GM21390 (cell line): ENCODE measurements around the gene GLT1D1.
A peak's percentile ranks its signal among the peaks of the same experiment; 100 is the strongest.

Experiments
- ATAC-seq: cut with Tn5 transposase; IDR thresholded peaks from one replicate; pipeline ENCODE4 v1.9.1; 2021; ENCODE audit not compliant: unreplicated experiment

GLT1D1 gene

DNA sequence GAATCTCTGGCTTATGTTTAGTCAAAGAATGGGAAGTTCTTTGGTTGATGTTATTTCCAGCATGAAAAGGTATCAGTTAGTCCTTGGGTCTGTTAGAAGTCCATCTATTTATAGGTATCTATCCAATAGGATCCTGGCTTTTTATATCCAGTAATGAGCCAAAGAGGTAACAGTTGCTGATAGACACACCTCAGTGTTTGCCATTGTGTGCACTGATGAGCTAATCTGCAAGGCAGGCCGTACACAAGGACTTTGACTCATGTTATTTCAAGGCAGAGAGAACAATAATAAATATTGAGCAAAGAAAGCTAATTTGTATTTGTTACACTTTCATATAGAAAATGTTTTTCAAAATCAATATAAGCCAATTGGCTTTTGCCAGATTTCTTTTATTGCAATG, 56.4 kb downstream of the GLT1D1 start:
- ATAC-seq: no peak

DNA sequence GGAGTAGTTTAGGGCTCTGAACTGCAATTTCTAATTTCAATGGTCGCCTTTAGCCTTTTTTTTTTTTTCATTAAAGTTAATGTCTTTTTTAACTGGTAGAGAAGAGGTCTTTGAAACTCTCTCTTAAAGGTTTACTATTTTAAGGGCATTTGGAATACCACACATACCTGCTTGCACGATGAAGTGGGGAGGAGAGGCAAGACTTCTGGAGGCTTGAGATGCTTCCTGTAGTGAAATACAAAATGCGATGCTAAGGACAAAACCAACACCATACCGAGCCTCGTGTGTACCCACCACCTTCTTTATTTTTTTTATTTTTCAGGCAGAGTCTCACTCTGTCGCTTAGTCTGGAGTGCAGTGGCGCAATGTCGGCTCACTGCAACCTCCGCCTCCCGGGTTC, 57.4 kb downstream of the GLT1D1 start:
- ATAC-seq: no peak

DNA sequence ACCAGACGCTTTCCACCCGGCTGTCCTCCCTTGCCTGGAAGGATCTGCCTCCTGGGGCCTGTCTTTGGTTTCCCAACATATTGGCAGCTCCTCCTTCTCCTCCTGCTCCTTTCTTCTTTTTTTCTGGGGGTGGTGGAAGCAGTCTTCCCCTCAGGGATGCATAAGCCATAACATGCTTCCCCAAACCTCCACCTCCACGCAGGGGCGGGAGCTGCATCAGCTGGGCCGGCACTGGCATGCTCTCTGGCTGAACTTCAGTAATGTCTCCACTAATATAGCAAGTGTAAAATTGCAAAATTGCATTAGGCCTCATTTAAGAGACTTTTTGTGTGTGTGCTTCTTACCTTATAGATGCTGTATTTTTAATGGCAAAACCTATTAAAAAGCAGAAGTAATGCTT, 58.6 kb downstream of the GLT1D1 start:
- ATAC-seq: no peak

GRCh38 chr12:128914908-128915563, 61.8 kb downstream of the GLT1D1 start:
- ATAC-seq: peak; percentile 92

GRCh38 chr12:128916425-128916824, 63.1 kb downstream of the GLT1D1 start:
- ATAC-seq: no peak

- ATAC-seq: no peak
Observed at GRCh38 chr12:128918481-128919260, 65.4 kb downstream of the GLT1D1 start.

GRCh38 chr12:128920468-128920867, 67.2 kb downstream of the GLT1D1 start:
- ATAC-seq: no peak

DNA sequence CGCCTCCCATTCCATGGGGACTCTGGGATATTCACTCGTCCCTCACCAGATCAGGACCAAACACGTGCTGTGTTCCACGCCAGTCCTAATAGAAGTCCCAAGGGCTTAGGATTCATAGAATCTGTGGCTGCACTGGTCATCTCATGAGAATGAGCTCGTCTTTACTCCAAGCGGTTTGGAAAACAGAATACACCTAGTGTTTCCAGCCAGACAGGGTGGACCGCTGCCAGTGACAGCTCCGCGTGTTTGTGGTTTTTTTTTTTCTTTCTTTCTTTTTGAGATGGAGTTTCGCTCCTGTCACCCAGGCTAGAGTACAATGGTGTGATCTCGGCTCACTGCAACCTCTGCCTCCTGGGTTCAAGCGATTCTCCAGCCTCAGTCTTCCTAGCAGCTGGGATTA, 75.1 kb downstream of the GLT1D1 start:
- ATAC-seq: no peak

- ATAC-seq: no peak
Observed at GRCh38 chr12:128929057-128929456, 75.8 kb downstream of the GLT1D1 start.

- ATAC-seq: no peak
Observed at GRCh38 chr12:128930606-128931005, 77.3 kb downstream of the GLT1D1 start.

GRCh38 chr12:128932521-128932920, 79.2 kb downstream of the GLT1D1 start:
- no peak for ATAC-seq

- ATAC-seq: no peak
Observed at GRCh38 chr12:128933039-128933438, 79.8 kb downstream of the GLT1D1 start.

GRCh38 chr12:128933926-128934325, 80.6 kb downstream of the GLT1D1 start:
- ATAC-seq: no peak

GRCh38 chr12:128938886-128939285, 85.6 kb downstream of the GLT1D1 start:
- ATAC-seq: no peak

DNA sequence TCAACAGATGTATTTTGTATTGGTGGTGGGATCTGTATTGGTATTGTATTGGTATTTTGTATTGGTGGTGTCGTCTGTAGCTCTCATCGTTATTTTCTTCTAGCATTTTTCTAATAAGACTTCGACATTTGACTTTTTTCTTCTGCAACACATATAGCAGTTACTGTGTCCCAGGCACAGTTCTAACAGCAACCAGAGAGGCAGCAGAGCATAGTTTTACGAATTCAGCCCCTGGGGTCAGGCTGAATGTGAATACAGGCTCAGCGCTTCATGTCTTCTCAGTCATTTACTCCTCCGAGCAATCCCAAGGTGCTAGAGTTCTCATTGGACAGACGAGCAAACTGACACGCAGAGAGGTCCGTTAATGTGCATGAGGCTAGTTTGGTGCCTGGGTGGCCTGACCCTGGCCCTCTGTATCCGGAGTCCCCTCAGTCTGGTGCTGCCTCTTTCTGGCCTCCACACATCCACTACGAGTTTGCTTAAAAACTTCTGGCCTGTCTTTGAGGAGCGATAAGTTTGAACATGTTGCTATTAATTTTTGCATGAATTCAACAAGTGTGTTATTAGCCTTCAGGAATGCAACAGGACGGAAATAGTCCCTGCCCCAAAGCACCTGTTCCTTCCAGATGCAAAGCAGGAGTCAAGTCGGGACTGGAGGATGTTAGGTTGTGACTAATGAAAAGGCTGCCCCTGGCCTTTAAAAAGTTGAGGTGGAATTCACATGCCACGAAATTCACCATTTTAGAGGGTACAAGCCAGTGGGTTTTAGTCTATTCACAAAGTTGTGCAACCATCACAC, 87.0 kb downstream of the GLT1D1 start:
- ATAC-seq: no peak

DNA sequence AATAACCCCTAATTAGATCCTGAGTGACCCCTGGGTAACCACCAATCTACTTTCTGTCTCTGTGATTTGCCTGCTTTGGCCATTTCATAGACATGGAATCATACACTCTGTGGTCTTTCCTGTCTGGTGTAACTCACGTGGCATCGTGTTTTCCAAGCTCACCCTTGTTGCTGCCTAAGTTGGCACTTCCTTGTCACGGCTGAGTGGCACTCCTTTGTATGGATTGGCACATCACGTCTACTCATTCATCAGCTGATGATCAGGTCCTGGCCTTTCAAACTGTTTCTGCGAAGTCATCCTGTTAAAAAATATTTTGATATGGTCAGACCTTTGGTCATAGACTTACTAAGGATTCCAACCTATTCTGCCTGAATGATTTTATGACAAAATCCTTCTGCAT, 87.7 kb downstream of the GLT1D1 start:
- ATAC-seq: no peak

DNA sequence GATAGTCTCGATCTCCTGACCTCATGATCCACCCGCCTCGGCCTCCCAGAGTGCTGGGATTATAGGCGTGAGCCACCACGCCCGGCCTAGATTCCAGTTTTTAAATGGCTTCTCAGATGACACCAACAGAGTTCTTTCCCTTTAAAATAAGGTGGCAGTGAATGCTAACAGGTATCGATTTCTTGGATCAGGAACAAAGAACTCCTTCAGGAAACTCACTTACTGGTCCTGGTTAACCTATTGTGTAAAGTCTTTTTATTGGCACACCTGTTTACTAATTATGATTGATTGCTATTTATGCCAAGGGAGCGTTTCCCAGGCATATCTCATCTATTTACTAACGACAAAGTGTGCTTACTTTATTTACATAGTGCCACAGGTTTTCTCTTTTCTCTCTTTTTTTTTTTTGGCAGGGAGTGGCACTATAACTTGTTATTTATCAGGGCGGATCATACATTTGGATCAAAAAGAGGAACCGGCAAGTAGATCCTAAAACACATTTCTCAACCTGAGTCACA, 89.7 kb downstream of the GLT1D1 start:
- no peak for ATAC-seq

DNA sequence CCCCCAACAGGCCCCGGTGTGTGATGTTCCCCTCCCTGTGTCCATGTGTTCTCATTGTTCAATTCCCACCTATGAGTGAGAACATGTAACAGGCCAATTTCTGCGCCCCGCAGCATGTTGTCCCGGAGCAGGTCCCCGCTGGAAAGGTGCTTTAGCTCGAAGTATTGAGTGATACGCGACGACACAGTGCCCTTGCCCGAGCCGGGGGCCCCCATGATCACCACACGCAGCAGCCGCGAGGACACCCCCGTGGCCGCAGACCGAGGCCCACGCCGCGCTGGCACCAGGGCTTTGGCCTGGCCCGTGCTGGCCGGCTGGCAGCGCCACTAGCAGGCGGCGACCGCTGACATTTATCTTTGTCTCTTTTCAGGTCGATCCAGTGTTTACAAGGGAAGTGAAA, 91.7 kb downstream of the GLT1D1 start:
- ATAC-seq: no peak

DNA sequence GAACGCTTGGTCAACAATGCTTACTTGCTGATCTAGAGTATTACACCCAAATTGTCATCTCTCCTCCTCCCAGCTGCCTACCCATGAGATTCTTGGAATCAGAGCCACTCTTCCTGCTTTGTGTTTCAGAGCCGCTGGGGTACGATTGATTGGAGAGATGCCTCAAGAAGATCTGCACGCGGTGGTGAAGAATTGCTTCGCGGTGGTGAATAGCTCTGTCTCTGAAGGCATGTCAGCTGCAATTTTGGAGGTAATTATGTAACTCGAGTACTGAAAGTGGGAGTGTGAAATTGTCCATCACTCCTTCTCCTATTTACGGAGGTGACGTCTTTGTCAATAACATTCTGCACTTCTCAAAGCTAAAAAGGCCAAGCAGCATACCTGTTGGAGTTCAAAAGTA, 93.9 kb downstream of the GLT1D1 start:
- ATAC-seq: no peak

- ATAC-seq: no peak
Observed at GRCh38 chr12:128949086-128949485, 95.8 kb downstream of the GLT1D1 start.

GRCh38 chr12:128951448-128951847, 98.2 kb downstream of the GLT1D1 start:
- ATAC-seq: no peak

DNA sequence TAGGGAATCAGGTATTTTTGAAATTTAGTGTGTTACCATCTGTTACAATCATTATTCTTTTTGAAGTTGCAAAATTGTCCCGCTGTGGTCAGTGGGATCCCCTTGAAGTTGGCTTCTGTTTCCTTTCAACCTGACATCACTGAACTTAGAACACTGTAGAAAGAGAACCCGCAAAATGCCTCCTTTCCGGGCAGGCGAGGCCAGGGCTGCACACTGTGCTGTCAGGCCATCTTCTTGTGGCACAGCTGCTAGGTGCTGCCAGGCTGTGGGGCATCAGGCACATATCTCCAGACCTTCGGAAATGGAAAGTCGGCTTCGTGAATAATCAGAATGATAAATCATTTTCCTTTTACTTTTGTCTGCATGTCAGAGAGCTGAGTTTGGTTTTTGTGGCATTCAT, 103.5 kb downstream of the GLT1D1 start:
- ATAC-seq: no peak
